GM18517 (cell line): Measurements from ENCODE around the gene ELOVL5.
"Not testable (repeated sequence)": the region's sequence is repeated elsewhere in the genome, so short reads cannot be mapped to it uniquely, and the experiment has no call there.

Experiments
- ATAC-seq: cut with Tn5 transposase; IDR thresholded peaks from one replicate; pipeline ENCODE4 v1.9.1; 2021; ENCODE audit warnings: mild to moderate bottlenecking, moderate library complexity; ENCODE audit not compliant: unreplicated experiment

Gene ELOVL5

GRCh38 chr6:53331678-53332077 lies 17.1 kb downstream of the ELOVL5 start:
- no peak for ATAC-seq

- no peak for ATAC-seq
Observed at GRCh38 chr6:53330137-53330536, 18.6 kb downstream of the ELOVL5 start.

GRCh38 chr6:53328375-53328774 lies 20.4 kb downstream of the ELOVL5 start:
- ATAC-seq = no peak

GRCh38 chr6:53327017-53327395 lies 21.7 kb downstream of the ELOVL5 start:
- ATAC-seq = no peak

GRCh38 chr6:53326372-53327016 lies 22.3 kb downstream of the ELOVL5 start:
- ATAC-seq = no peak

DNA sequence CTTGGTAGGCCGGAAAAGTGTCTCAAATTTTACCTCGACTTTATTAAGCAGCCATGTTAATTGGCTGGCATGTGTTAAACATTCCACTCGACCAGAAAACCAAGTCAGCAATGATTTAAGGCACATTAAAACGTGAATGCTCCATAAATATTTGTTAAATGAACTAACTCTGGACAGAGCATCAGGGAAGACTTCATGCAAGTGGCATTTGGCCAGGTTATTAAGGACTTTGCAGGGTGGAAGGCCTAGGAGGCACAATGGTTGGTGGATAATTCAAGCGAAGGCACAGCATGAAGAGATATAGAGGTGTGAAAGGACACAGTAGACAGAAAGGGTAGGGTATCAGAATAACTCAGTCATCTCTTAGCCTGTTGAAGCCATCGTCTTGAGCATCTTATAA lies 23.0 kb downstream of the ELOVL5 start:
- no peak for ATAC-seq

GRCh38 chr6:53322188-53323029 lies 26.3 kb downstream of the ELOVL5 start:
- no peak for ATAC-seq

GRCh38 chr6:53321701-53322100 lies 27.0 kb downstream of the ELOVL5 start:
- no peak for ATAC-seq

GRCh38 chr6:53320964-53321363 lies 27.8 kb downstream of the ELOVL5 start:
- ATAC-seq = no peak

DNA sequence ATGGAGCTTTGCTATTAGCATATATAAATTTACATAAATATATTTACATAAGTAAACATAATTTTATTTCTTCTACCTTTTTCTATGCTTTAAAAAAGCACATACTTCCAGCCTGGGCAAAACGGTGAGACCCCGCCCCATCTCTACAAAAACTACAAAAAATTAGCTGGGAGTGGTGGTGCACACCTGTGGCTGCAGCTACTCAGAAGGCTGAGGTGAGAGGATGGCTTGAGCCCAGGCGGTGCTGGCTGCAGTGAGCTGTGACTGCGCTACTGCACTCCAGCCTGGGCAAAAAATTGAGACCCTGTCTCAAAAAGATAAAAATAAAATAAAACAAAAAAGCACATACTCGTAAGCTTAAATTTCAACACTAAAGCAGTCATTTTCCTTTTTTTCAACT lies 30.3 kb downstream of the ELOVL5 start:
- ATAC-seq = no peak

DNA sequence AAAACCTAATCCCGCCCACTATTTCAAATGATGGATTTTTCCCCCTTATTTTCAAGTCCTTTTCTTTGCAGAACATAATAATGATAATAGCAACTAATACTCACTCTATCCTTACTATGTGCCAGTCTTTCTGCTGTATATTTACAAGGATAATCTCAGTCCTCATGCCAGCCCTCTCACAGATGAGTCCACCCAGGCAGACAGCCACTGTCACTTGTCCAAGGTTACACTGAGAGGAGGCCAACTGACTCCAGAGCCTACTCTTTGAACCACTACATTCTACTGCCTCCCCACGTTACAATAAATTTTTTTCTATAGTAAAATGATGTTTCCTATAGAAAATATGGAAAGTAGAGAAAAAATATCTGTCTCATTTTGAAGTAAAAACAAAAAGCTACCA lies 30.9 kb downstream of the ELOVL5 start:
- no peak for ATAC-seq

GRCh38 chr6:53317299-53317698 lies 31.5 kb downstream of the ELOVL5 start:
- ATAC-seq = not testable (repeated sequence)

- no peak for ATAC-seq
Observed at GRCh38 chr6:53316142-53316541, 32.6 kb downstream of the ELOVL5 start.

DNA sequence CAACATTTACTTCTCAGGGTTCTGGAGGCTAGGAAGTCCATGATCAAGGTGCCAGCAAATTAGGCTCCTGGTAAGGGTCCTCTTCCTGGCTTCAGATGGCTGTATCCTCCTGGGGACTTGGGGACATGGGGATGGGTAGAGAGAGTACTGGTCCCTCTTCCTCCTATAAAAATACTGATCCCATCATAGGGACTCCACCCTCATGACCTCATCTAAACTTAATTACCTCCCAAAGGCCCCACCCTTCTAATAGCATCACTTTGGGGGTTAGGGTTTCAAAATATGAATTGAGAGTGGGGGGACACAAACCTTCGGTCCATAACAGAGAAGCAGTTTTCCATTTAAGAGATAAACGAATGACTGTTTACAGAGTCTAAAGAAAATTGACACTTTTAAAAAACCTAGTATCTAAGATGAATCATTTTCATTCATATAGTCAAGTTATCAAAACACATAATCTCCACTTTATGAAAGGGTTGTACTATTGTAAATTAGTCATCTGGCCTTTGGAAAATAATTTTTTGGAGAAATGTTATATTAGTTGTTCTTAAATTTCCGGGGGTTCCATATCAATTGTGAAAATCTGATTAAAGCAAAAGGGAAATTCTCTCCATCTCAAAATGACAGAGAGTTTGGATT lies 33.5 kb downstream of the ELOVL5 start:
- ATAC-seq = no peak

DNA sequence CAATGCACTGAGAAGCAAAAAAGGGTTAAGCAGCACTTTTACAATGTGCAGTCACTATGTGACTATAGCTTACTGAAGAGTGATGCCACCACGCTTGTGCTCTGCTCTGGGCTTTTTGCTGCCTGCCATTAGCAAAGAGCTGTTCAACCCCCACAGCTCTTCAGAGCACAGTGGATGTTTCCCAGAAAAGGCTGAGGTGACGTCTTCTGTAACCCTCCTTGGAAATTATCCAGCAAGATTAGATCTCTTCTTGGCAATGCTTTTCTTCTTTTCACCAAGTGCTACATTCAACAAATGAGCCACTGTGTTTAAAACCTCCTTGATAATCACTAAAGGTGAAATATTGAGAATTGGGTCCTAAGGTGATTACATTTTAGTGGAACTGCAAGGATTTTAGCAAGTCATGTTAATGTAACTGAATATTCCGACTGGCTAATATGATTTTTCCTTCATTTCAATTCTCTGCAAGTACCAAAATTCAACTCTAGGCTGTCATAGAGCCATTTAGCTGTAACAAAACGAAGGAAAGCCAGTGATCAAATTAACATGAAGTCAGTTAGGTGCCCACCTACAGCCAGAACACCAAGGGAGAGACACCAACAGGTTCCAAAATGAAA lies 34.9 kb downstream of the ELOVL5 start:
- ATAC-seq = no peak

DNA sequence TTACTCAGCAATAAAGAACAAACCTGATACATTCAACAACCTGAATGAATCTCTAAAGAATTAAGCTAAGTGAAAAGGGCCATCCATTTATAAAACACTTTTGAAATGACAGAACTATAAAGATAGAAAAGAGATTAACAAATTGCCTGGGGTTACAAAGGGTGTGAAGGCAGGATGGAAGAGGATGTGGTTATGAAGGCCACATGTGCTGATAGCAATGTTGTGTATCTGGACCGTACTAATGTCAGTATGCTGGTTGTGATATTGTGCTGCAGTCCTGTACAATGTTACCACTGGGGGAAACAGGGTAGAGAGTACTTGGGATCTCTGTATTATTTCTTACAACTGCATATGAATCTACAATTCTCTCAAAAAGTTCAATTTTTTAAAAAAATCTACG lies 36.4 kb downstream of the ELOVL5 start:
- ATAC-seq = peak; percentile 35

DNA sequence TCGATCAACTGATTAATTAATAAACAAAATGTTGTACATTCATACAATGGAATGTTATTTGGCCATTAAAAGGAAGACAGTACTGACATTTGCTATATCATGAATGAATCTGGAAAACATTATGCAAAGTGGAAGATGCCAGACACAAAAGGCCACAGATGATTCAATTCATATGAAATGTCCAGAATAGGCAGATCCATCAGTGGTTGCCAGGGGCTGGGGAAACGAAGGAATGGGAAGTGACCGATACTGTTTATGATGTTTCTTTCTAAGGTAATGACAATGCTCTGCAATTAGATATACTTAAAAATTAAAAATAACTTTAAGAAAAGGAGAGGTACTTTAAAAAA lies 37.2 kb downstream of the ELOVL5 start:
- ATAC-seq = no peak

- ATAC-seq = no peak
Observed at GRCh38 chr6:53310771-53311585, 37.8 kb downstream of the ELOVL5 start.

DNA sequence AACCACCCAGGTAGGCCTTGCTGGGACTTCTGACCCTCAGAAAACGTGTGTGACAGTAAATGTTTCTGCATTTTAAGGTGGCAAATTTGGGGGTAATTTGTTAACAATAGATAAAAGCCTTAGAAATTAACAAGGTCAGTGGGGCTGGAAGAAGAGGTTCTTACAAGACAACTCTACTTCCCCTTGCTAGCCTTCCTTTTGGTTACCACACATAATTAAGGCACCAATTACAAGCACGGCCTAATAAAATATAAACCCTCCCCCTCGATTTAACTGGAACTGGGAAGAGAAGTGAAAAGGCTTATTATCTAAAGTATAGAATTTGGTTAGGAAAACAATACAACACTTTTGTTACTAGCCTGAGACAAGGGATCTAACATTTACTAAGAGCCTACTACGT lies 38.8 kb downstream of the ELOVL5 start:
- no peak for ATAC-seq

- peak; percentile 74 for ATAC-seq
Observed at GRCh38 chr6:53309059-53309900, 39.5 kb downstream of the ELOVL5 start.
